ENCODE data around the gene GDPD2. TPM values are rescaled to one million over a fixed set of nuclear protein-coding genes. Genes with fewer than 3 reads are reported as not detected.
A peak's percentile ranks its signal among the peaks of the same experiment; 100 is the strongest.

The GDPD2 gene
- total and polyA plus RNA-seq, 12 donors, result not detected

GRCh38 chrX:70429759-70430158 lies 6.6 kb downstream of the GDPD2 start:
- DNase-seq, result no peak
- no peak overlapping the region for H3K4me3 ChIP-seq
- no peak overlapping the region for H3K27ac ChIP-seq
- intact Hi-C loops (cut with DNase I), result loop anchor here in 1 of 10 donors (10.0 kb wide), 1 partner anchor 235 kb away; no protein-coding TSS in a partner anchor
- H3K4me1 ChIP-seq, result peaks cover 0 to 6% (median 0%) of the 10 kb centered on the region in 9 donors
- TF ChIP-seq CTCF (IDR thresholded peaks at IDR 0.05), result no peak
- no peaks in the 10 kb centered on the region for H3K9me3 ChIP-seq
- no peak for ATAC-seq
- H3K27me3 ChIP-seq, result peaks cover 0 to 14% (median 0%) of the 10 kb centered on the region in 7 donors
- H3K36me3 ChIP-seq, result no peaks in the 10 kb centered on the region
- 87% methylated on average over 6 of the region's 6 CpGs for WGBS, 2 donors

DNA sequence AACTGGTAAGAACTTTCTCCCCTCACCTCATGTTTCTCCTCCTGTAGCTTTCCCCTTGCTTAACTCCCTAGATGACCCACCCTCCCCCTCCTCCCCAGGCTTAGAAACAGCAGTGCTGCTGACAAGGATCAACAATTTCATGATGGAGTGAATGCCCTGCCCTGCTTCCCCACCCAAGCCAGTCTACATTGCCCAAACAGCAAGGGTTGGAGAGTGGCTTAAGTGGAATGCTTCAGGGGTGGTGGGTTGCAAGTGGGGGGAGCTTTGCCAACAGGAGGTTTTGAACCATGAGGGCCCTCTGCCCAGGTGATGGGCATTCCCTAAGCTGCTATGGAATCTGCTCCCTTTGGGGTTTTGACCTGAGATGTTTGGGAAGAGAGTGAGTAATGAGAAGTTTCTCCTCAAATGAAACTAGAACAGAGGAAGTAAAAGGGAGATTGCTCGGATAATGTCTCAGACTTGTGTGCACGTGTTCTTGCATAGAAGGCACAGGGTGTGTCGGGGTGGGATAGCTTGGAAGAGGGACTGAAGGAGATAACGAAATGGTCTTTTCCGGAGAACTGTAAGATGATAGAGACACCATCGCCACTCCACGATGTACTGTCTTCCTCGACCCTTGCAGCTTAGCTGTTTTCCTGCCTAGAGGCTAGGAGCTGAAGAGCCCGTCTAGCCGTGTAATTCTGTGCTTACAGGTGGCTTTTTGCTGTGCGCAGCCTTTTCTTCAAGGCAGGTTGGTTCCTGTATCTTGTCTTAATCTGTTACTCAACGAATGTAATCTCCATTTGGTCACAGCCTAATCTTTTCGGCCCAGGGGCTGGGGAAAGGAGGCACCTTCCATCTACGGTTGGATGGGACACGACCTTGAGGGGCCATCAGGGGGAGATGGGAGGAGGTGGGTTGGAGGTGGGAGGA lies 10.1 kb downstream of the GDPD2 start:
- ATAC-seq (no peak), DNase-seq (no peak)
- Histone ChIP-seq H3K4me1 (peaks cover 0 to 17% (median 6%) of the 10 kb centered on the region in 9 donors), H3K9me3 (no peaks in the 10 kb centered on the region), H3K4me3 (peak overlapping the region; percentile 49 to 80 (median 70)), H3K27ac (peak overlapping the region in 5 of 10 donors; percentile 76 to 89 (median 88)), H3K27me3 (peaks cover 0 to 32% (median 0%) of the 10 kb centered on the region in 7 donors), H3K36me3 (no peaks in the 10 kb centered on the region)
- no peak for TF ChIP-seq CTCF (IDR thresholded peaks at IDR 0.05)
- intact Hi-C loops (cut with DNase I), result loop anchor here in 1 of 10 donors (2.0 kb wide), 1 partner anchor 236 kb away; no protein-coding TSS in a partner anchor
- WGBS, 2 donors, result 56 to 63% methylated on average over 15 of the region's 15 CpGs

DNA sequence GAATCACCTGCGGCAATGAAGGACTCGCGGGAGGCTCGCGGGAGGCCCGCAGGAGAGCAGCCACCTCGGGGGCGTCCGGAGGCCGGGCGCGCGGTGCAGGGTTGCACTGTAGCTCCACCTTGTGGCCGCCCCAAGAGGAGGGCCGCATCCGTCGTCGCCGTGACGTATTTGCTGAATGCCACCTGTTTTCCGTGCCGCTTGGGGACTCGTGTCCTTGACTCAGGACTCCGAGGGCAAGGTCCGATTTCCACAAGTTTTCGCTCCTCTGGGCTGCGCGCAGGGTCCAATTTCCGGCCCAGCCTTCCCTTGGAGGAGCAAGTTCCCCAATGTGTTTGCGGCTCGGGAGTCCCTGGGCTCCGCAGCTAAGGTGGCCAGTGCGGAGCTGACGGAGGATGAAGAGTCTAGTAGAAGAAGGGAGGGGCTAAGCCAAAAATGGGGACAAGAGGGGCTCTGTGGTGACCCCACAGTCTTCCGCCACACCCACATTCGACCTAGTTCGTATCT lies 10.8 kb downstream of the GDPD2 start:
- H3K36me3 ChIP-seq, result no peaks in the 10 kb centered on the region
- no peaks in the 10 kb centered on the region for H3K9me3 ChIP-seq
- H3K27me3 ChIP-seq, result peaks cover 0 to 38% (median 0%) of the 10 kb centered on the region in 7 donors
- H3K4me1 ChIP-seq, result peaks cover 0 to 17% (median 9%) of the 10 kb centered on the region in 9 donors
- H3K27ac ChIP-seq, result peak overlapping the region; percentile 4 to 89 (median 85)
- peak overlapping the region; percentile 49 to 80 (median 70) for H3K4me3 ChIP-seq
- ATAC-seq, result peak; percentile 63 to 90 (median 80)
- intact Hi-C loops (cut with DNase I), result loop anchor here in 1 of 10 donors (2.0 kb wide), 1 partner anchor 237 kb away; no protein-coding TSS in a partner anchor
- DNase-seq, result peak; percentile 60 to 70
- TF ChIP-seq CTCF (IDR thresholded peaks at IDR 0.05), result peak; percentile 58 to 84 (median 69)
- 1% methylated on average over 33 to 37 of the region's 37 CpGs for WGBS, 2 donors

- Histone ChIP-seq H3K27me3 (peaks cover 0 to 43% (median 0%) of the 10 kb centered on the region in 7 donors), H3K9me3 (no peaks in the 10 kb centered on the region), H3K27ac (peak overlapping the region; percentile 52 to 89 (median 85)), H3K4me3 (peak overlapping the region; percentile 49 to 80 (median 70)), H3K4me1 (peaks cover 0 to 17% (median 9%) of the 10 kb centered on the region in 9 donors), H3K36me3 (no peaks in the 10 kb centered on the region)
- peak; percentile 86 to 87 for DNase-seq
- peak; percentile 92 to 96 (median 94) for ATAC-seq
- intact Hi-C loops (cut with DNase I), result no loop called here
- WGBS, 2 donors, result 0% methylated on average over 25 to 45 of the region's 45 CpGs
- TF ChIP-seq CTCF (IDR thresholded peaks at IDR 0.05), result no peak
Observed at GRCh38 chrX:70434352-70434866, 11.3 kb downstream of the GDPD2 start.
